Muscle layer of duodenum (tissue), 2 donors: Measurements from ENCODE around the gene MBOAT2.
"Not testable (repeated sequence)": the region's sequence is repeated elsewhere in the genome, so short reads cannot be mapped to it uniquely, and the experiment has no call there.

Source experiments
- H3K27ac ChIP-seq: one replicate; pipeline ENCODE4 v1.7.0; 2013; ENCODE audit warnings: mild to moderate bottlenecking, low read length
- H3K27me3 ChIP-seq: one replicate; pipeline ENCODE4 v1.7.0; 2013; ENCODE audit warnings: low read depth, mild to moderate bottlenecking, control low read depth, low read length
- H3K36me3 ChIP-seq, 2 donors: one replicate each; pipeline ENCODE4 v1.7.0; 2013; ENCODE audit warnings: low read length in 2 of 2, control low read depth in 1 of 2, mild to moderate bottlenecking in 1 of 2; ENCODE audit not compliant: insufficient read depth in 2 of 2, control insufficient read depth in 1 of 2
- H3K4me1 ChIP-seq, 2 donors: one replicate each; pipeline ENCODE4 v1.7.0; 2013; ENCODE audit warnings: low read length in 2 of 2, mild to moderate bottlenecking in 2 of 2, control low read depth in 1 of 2, moderate library complexity in 1 of 2; ENCODE audit not compliant: insufficient read depth in 2 of 2, control insufficient read depth in 1 of 2
- H3K4me3 ChIP-seq, 2 donors: one replicate each; pipeline ENCODE4 v1.7.0; 2013; ENCODE audit warnings: low read length in 2 of 2, low read depth in 1 of 2, mild to moderate bottlenecking in 1 of 2
- H3K9me3 ChIP-seq, 2 donors: one replicate each; pipeline ENCODE4 v1.7.0; 2013; ENCODE audit warnings: low read length in 2 of 2, control low read depth in 1 of 2, mild to moderate bottlenecking in 1 of 2; ENCODE audit not compliant: control insufficient read depth in 1 of 2
- donor health status: healthy.

The MBOAT2 gene

GRCh38 chr2:9003616-9004337 is at the start of gene MBOAT2:
Gene MBOAT2 (minus strand): TSS chr2:9003684. CDS start chr2:9003614, 70 bp downstream.
- H3K27me3 ChIP-seq, result no peaks in the 10 kb centered on the region
- no peaks in the 10 kb centered on the region for H3K36me3 ChIP-seq
- H3K4me1 ChIP-seq, result peaks cover 0 to 9% of the 10 kb centered on the region in 2 donors
- no peak within 1 kb of the TSS for H3K27ac ChIP-seq
- peak within 1 kb of the TSS; percentile 60 to 88 for H3K4me3 ChIP-seq
- no peaks in the 10 kb centered on the region for H3K9me3 ChIP-seq

GRCh38 chr2:9052821-9053533 is 49.5 kb upstream of the MBOAT2 start:
- no peaks in the 10 kb centered on the region for H3K4me1 ChIP-seq
- no peak overlapping the region for H3K4me3 ChIP-seq
- no peaks in the 10 kb centered on the region for H3K36me3 ChIP-seq
- no peaks in the 10 kb centered on the region for H3K27me3 ChIP-seq
- H3K27ac ChIP-seq, result no peak overlapping the region
- H3K9me3 ChIP-seq, result no peaks in the 10 kb centered on the region

- not testable (repeated sequence) for H3K36me3 ChIP-seq, H3K27me3 ChIP-seq, H3K9me3 ChIP-seq, H3K4me1 ChIP-seq, H3K4me3 ChIP-seq, H3K27ac ChIP-seq
Observed at GRCh38 chr2:9051451-9051850, 48.0 kb upstream of the MBOAT2 start.

- H3K4me1 ChIP-seq, result no peaks in the 10 kb centered on the region
Observed at GRCh38 chr2:9050122-9050809, 46.8 kb upstream of the MBOAT2 start.

GRCh38 chr2:9045595-9045994 is 42.1 kb upstream of the MBOAT2 start:
- Histone ChIP-seq H3K9me3 (no peaks in the 10 kb centered on the region), H3K36me3 (no peaks in the 10 kb centered on the region), H3K27me3 (no peaks in the 10 kb centered on the region)

More at GRCh38 chr2:9050122-9050809, 46.8 kb upstream of the MBOAT2 start:
- no peaks in the 10 kb centered on the region for H3K27me3 ChIP-seq
- no peak overlapping the region for H3K4me3 ChIP-seq
- no peaks in the 10 kb centered on the region for H3K36me3 ChIP-seq
- H3K27ac ChIP-seq, result no peak overlapping the region
- H3K9me3 ChIP-seq, result no peaks in the 10 kb centered on the region

GRCh38 chr2:9043491-9043890 is 40.0 kb upstream of the MBOAT2 start:
- H3K4me3 ChIP-seq, H3K36me3 ChIP-seq, H3K4me1 ChIP-seq, H3K27me3 ChIP-seq, H3K9me3 ChIP-seq, H3K27ac ChIP-seq: not testable (repeated sequence)

More at GRCh38 chr2:9045595-9045994, 42.1 kb upstream of the MBOAT2 start:
- Histone ChIP-seq H3K4me3 (no peak overlapping the region), H3K27ac (no peak overlapping the region), H3K4me1 (no peaks in the 10 kb centered on the region)

GRCh38 chr2:9037166-9037565 is 33.7 kb upstream of the MBOAT2 start:
- Histone ChIP-seq H3K4me1 (no peaks in the 10 kb centered on the region), H3K27ac (no peak overlapping the region), H3K27me3 (no peaks in the 10 kb centered on the region), H3K36me3 (no peaks in the 10 kb centered on the region), H3K9me3 (no peaks in the 10 kb centered on the region), H3K4me3 (no peak overlapping the region)

GRCh38 chr2:9033385-9034168 is 30.1 kb upstream of the MBOAT2 start:
- no peak overlapping the region for H3K27ac ChIP-seq
- no peaks in the 10 kb centered on the region for H3K27me3 ChIP-seq
- no peaks in the 10 kb centered on the region for H3K36me3 ChIP-seq
- H3K4me1 ChIP-seq, result no peaks in the 10 kb centered on the region
- H3K9me3 ChIP-seq, result no peaks in the 10 kb centered on the region
- H3K4me3 ChIP-seq, result no peak overlapping the region

GRCh38 chr2:9032536-9033255 is 29.2 kb upstream of the MBOAT2 start:
- no peaks in the 10 kb centered on the region for H3K36me3 ChIP-seq
- no peak overlapping the region for H3K27ac ChIP-seq
- H3K9me3 ChIP-seq, result no peaks in the 10 kb centered on the region
- no peaks in the 10 kb centered on the region for H3K4me1 ChIP-seq
- H3K4me3 ChIP-seq, result no peak overlapping the region
- no peaks in the 10 kb centered on the region for H3K27me3 ChIP-seq

GRCh38 chr2:9032121-9032520 is 28.6 kb upstream of the MBOAT2 start:
- no peaks in the 10 kb centered on the region for H3K4me1 ChIP-seq

More at GRCh38 chr2:9032121-9032520, 28.6 kb upstream of the MBOAT2 start:
- H3K9me3 ChIP-seq, result no peaks in the 10 kb centered on the region
- no peaks in the 10 kb centered on the region for H3K27me3 ChIP-seq
- H3K4me3 ChIP-seq, result no peak overlapping the region
- no peaks in the 10 kb centered on the region for H3K36me3 ChIP-seq
- H3K27ac ChIP-seq, result no peak overlapping the region
